SK-N-SH (cell line): ENCODE data around the gene CDH2. TPM values are rescaled to one million over a fixed set of nuclear protein-coding genes. Genes with fewer than 3 reads are reported as not detected.

ENCODE experiments used
- CTCF ChIA-PET: fragments of 300-600, 350-600 bp; formaldehyde crosslinking; extraction: SDS; loops from one replicate; lab custom pipeline; 2021; lab: Yijun Ruan, JAX
- POLR2A ChIA-PET: fragments of 350-600 bp; sonication (Branson Sonifier 250); formaldehyde crosslinking; extraction: SDS; loops from one replicate; lab custom pipeline; 2020; ENCODE audit warnings: antibody characterized with exemption, inconsistent platforms; lab: Yijun Ruan, JAX
- DNase-seq: peaks from one replicate; pipeline ENCODE4 v3.0.0; 2012
- H2AFZ ChIP-seq: fragments of 200-600 bp; sonication (generic); 2 replicates; pipeline ENCODE4 v1.8.1; 2016; ENCODE audit warnings: antibody characterized with exemption, mild to moderate bottlenecking, low read depth
- H3F3A ChIP-seq: fragments of 200-600 bp; sonication (generic); replicated peaks from 2 replicates; pipeline ENCODE3; 2016; ENCODE audit warnings: antibody characterized with exemption, mild to moderate bottlenecking; ENCODE audit not compliant: insufficient read depth
- H3K27ac ChIP-seq, 2 experiments: fragments of 200-500 bp in 1 of 2; fragments of 200-600 bp in 1 of 2; sonication (Bioruptor generic) in 1 of 2; sonication (generic), shearing (Covaris generic) in 1 of 2; 2 replicates each; pipeline versions ENCODE4 v1.5.1 to v1.6.1; 2014 to 2016; ENCODE audit warnings: low read depth in 2 of 2, inconsistent platforms in 1 of 2, low read length in 1 of 2, mild to moderate bottlenecking in 1 of 2, mixed read lengths in 1 of 2
- H3K27me3 ChIP-seq: fragments of 200-600 bp; sonication (generic), shearing (Covaris generic); 2 replicates; pipeline ENCODE4 v1.6.1; 2016; ENCODE audit warnings: mixed run types; ENCODE audit not compliant: insufficient read depth
- H3K36me3 ChIP-seq, 2 experiments: fragments of 200-500 bp in 1 of 2; fragments of 200-600 bp in 1 of 2; sonication (Bioruptor generic) in 1 of 2; sonication (generic) in 1 of 2; replicated peaks in 1 of 2; 2 replicates each; pipeline versions ENCODE3 to v1.5.1; 2014 to 2016; ENCODE audit warnings: low read length in 1 of 2, mild to moderate bottlenecking in 1 of 2; ENCODE audit not compliant: insufficient read depth in 2 of 2, control insufficient read depth in 1 of 2
- H3K4me1 ChIP-seq, 2 experiments: fragments of 200-500 bp in 1 of 2; fragments of 200-600 bp in 1 of 2; sonication (Bioruptor generic) in 1 of 2; sonication (generic), shearing (Covaris generic) in 1 of 2; 2 replicates each; pipeline versions ENCODE4 v1.5.1 to v1.6.1; 2014 to 2016; ENCODE audit warnings: low read depth in 1 of 2, low read length in 1 of 2, mixed run types in 1 of 2; ENCODE audit not compliant: insufficient read depth in 2 of 2, control insufficient read depth in 1 of 2
- H3K4me2 ChIP-seq: fragments of 200-600 bp; sonication (generic), shearing (Covaris generic); 2 replicates; pipeline ENCODE4 v1.6.1; 2017; ENCODE audit warnings: mixed run types
- H3K4me3 ChIP-seq, 2 experiments: fragments of 200-500 bp in 1 of 2; fragments of 200-600 bp in 1 of 2; sonication (Bioruptor generic) in 1 of 2; sonication (generic), shearing (Covaris generic) in 1 of 2; 2 replicates each; pipeline versions ENCODE4 v1.5.1 to v1.8.1; 2014 to 2016; ENCODE audit warnings: low read depth in 2 of 2, inconsistent platforms in 1 of 2, low read length in 1 of 2, mild to moderate bottlenecking in 1 of 2, mixed read lengths in 1 of 2, moderate library complexity in 1 of 2
- H3K79me2 ChIP-seq: fragments of 200-600 bp; sonication (generic); 2 replicates; pipeline ENCODE4 v1.8.1; 2017; ENCODE audit warnings: mild to moderate bottlenecking; ENCODE audit not compliant: insufficient read depth
- H3K9ac ChIP-seq: fragments of 200-600 bp; sonication (generic); 2 replicates; pipeline ENCODE4 v1.6.1; 2017; ENCODE audit warnings: mixed run types
- H3K9me2 ChIP-seq: fragments of 200-600 bp; sonication (generic); 2 replicates; pipeline ENCODE4 v1.6.1; 2017; ENCODE audit warnings: mixed run types
- H3K9me3 ChIP-seq: fragments of 200-600 bp; sonication (generic); 2 replicates; pipeline ENCODE4 v1.6.1; 2017; ENCODE audit warnings: mixed run types, mild to moderate bottlenecking, moderate library complexity
- H4K20me1 ChIP-seq: fragments of 200-600 bp; sonication (generic); 2 replicates; pipeline ENCODE4 v1.6.1; 2017; ENCODE audit warnings: mild to moderate bottlenecking, mixed run types; ENCODE audit not compliant: insufficient read depth
- EP300 ChIP-seq, 2 experiments: IDR thresholded peaks; 2 replicates each; pipeline versions ENCODE4 v1.4.0 to v1.6.1; 2012; ENCODE audit warnings: borderline replicate concordance in 1 of 2, low read depth in 1 of 2, low read length in 1 of 2
- FOXJ3 ChIP-seq: sonication (generic); formaldehyde crosslinking; IDR thresholded peaks from 2 replicates; pipeline ENCODE4 v1.5.1; 2020; ENCODE audit warnings: mild to moderate bottlenecking, missing genetic modification reagents
- GABPA ChIP-seq: IDR thresholded peaks from 2 replicates; pipeline ENCODE4 v1.4.0; 2012; ENCODE audit warnings: low read depth, mild to moderate bottlenecking
- GATA2 ChIP-seq: sonication (generic); formaldehyde crosslinking; IDR thresholded peaks from 2 replicates; pipeline ENCODE4 v1.5.0; 2020; ENCODE audit warnings: mild to moderate bottlenecking, missing genetic modification reagents
- RXRA ChIP-seq: IDR thresholded peaks from 2 replicates; pipeline ENCODE4 v1.4.0; 2012; ENCODE audit warnings: low read depth, mild to moderate bottlenecking, borderline replicate concordance
- SIN3A ChIP-seq: IDR thresholded peaks from 2 replicates; pipeline ENCODE4 v1.6.1; 2012; ENCODE audit warnings: low read depth, mild to moderate bottlenecking, low read length, moderate library complexity, borderline replicate concordance
- SMC3 ChIP-seq: IDR thresholded peaks from 2 replicates; pipeline ENCODE4 v1.6.1; 2012; ENCODE audit warnings: low read depth, low read length, improper control_type of control experiment
- USF2 ChIP-seq: fragments of 150-350 bp; IDR thresholded peaks from 2 replicates; pipeline ENCODE4 v1.6.1; 2017; ENCODE audit warnings: antibody characterized with exemption, low read length, low read depth, borderline replicate concordance
- YY1 ChIP-seq: IDR thresholded peaks from 2 replicates; pipeline ENCODE4 v1.4.0; 2012; ENCODE audit warnings: low read depth, mild to moderate bottlenecking
- ZBTB33 ChIP-seq: IDR thresholded peaks from 2 replicates; pipeline ENCODE4 v1.4.0; 2012; ENCODE audit warnings: low read depth, borderline replicate concordance
- WGBS: methylation state at CpG from one replicate; pipeline ENCODE4 v1.1.6; 2017; ENCODE audit warnings: low lambda C conversion rate; 5-methylcytosine and 5-hydroxymethylcytosine counted together
- polyA plus RNA-seq, 3 experiments: library from polyadenylated mRNA; depleted of rRNA; stranded (reverse); fragments of >200 nt; gene quantifications; 2 replicates each; pipeline ENCODE4 v1.2.3, GENCODE V29; 2012
- TF ChIP-seq, protein P1 (sequence below): IDR thresholded peaks from 2 replicates; pipeline ENCODE4 v1.4.0; 2012; ENCODE audit warnings: low read depth

CDH2 gene
- polyA plus RNA-seq, 1 of the 3 experiments (the other 2 are of a cell fraction), result 146 TPM

DNA sequence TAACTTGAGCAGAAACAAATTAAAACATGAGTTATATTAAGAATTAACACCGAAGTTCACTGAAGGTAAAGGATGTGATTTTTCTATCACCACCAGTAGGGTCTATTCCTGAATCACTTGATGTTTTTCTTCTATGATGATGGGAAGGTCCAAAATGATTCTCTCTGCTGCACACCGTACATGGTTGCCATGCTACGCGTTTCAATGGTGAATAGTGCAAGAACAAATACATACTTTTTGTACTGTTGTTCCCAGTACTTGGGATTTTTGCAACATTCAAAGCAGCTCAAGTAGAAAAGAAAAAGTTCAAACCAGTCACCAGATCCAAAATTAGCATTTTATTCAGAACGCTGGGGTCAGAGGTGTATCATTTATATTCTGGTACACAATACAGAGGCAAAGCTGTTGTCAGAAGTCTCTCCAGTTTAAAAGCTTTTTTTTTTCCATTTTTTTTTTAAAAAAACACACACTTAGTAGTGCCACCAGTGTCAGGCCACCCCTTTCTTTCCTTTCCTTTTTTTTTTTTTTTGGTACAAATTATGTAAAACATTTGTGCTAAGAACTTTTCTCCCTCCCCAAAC lies 226.2 kb downstream of the CDH2 start:
- Histone ChIP-seq H3F3A (peaks cover 43% of the 10 kb centered on the region), H3K27me3 (no peaks in the 10 kb centered on the region), H2AFZ (no peak overlapping the region), H3K4me2 (no peak overlapping the region), H3K4me3 (no peak overlapping the region), H3K36me3 (peaks cover 55 to 61% of the 10 kb centered on the region in 2 experiments), H3K9me3 (no peaks in the 10 kb centered on the region), H3K27ac (no peak overlapping the region), H4K20me1 (no peaks in the 10 kb centered on the region), H3K4me1 (no peaks in the 10 kb centered on the region)
- CTCF ChIA-PET, result interaction anchor here (0.7 kb wide), 1 partner anchor 610 kb away, joined by 3 read pairs; no protein-coding TSS in a partner anchor
- DNase-seq, result no peak
- WGBS, result 98% methylated on average over 5 of the region's 5 CpGs
- TF ChIP-seq, protein P1, sequence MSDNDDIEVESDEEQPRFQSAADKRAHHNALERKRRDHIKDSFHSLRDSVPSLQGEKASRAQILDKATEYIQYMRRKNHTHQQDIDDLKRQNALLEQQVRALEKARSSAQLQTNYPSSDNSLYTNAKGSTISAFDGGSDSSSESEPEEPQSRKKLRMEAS, result no peak
- TF ChIP-seq FOXJ3 (CRISPR knock-in tag) (no peak), SMC3 (no peak), USF2 (no peak), EP300 (IDR thresholded peaks at IDR 0.05; ENCODE audit: borderline replicate concordance in 1 of 2, low read depth in 1 of 2, low read length in 1 of 2) (no peak)
- TF ChIP-seq, all 33 proteins: peak for 0
- Histone ChIP-seq H3K9me2 (no peaks in the 10 kb centered on the region), H3K9ac (no peak overlapping the region), H3K79me2 (peaks cover 17% of the 10 kb centered on the region)
- POLR2A ChIA-PET, result no interaction called here

- Histone ChIP-seq H3K9me3 (no peaks in the 10 kb centered on the region), H2AFZ (no peak overlapping the region), H3K4me2 (no peak overlapping the region), H3K4me1 (no peaks in the 10 kb centered on the region), H3K4me3 (no peak overlapping the region), H4K20me1 (no peaks in the 10 kb centered on the region), H3F3A (peaks cover 41% of the 10 kb centered on the region), H3K9ac (no peak overlapping the region), H3K9me2 (no peaks in the 10 kb centered on the region), H3K27me3 (no peaks in the 10 kb centered on the region), H3K27ac (no peak overlapping the region), H3K36me3 (peaks cover 46 to 61% of the 10 kb centered on the region in 2 experiments), H3K79me2 (peaks cover 7% of the 10 kb centered on the region; the same call in 1 of the 2 replicates)
- TF ChIP-seq RXRA, result no peak
- TF ChIP-seq USF2, result no peak
- no peak for TF ChIP-seq GABPA
- TF ChIP-seq EP300 (IDR thresholded peaks at IDR 0.05; ENCODE audit: borderline replicate concordance in 1 of 2, low read depth in 1 of 2, low read length in 1 of 2), result no peak
- TF ChIP-seq SIN3A, result no peak
- TF ChIP-seq ZBTB33, result no peak
- no peak for TF ChIP-seq YY1
- no peak for TF ChIP-seq GATA2 (CRISPR knock-in tag)
- no peak for DNase-seq
- ChIA-PET CTCF (interaction anchor here (1.0 kb wide), 1 partner anchor 345 kb away, joined by 3 read pairs; no protein-coding TSS in a partner anchor), POLR2A (no interaction called here)
- WGBS, result 91% methylated on average over 2 of the region's 2 CpGs
These were observed 227.9 kb downstream of the CDH2 start for GRCh38 chr18:27948986-27949385.
